ENCODE data around the gene BHLHA15. TPM values are rescaled to one million over a fixed set of nuclear protein-coding genes. Genes with fewer than 3 reads are reported as not detected.

The BHLHA15 gene
- total and polyA plus RNA-seq, 10 donors: 0.11 to 40.7 (median 5.2) TPM; not detected in 1

GRCh38 chr7:98254516-98254915, 43.3 kb downstream of the BHLHA15 start:
- 94 to 100% (median 97%) methylated on average over 4 of the region's 4 CpGs for WGBS, 5 donors
- no peaks in the 10 kb centered on the region for H3K9me3 ChIP-seq
- no peak for TF ChIP-seq POLR2AphosphoS5 (IDR thresholded peaks at IDR 0.05)
- TF ChIP-seq CTCF (IDR thresholded peaks at IDR 0.05 in 8 of 11, conservative IDR thresholded peaks at IDR 0.05 in 3 of 11): no peak
- TF ChIP-seq POLR2A (IDR thresholded peaks at IDR 0.05): no peak
- no peak overlapping the region for H3K4me3 ChIP-seq
- DNase-seq: no peak
- no peaks in the 10 kb centered on the region for H3K27me3 ChIP-seq (replicated peaks in 1 of 7)
- intact Hi-C loops (cut with DNase I; ENCODE audit: low total_unique reads): loop anchor here (10.0 kb wide), 1 partner anchor 60 kb away; no protein-coding TSS in a partner anchor
- H3K36me3 ChIP-seq: peaks cover 0 to 44% (median 10%) of the 10 kb centered on the region in 6 donors
- no peak overlapping the region for H3K27ac ChIP-seq
- peaks cover 25 to 64% (median 41%) of the 10 kb centered on the region in 6 donors for H3K4me1 ChIP-seq

- 72 to 83% (median 79%) methylated on average over 11 of the region's 11 CpGs for WGBS, 5 donors
- H3K27me3 ChIP-seq (replicated peaks in 1 of 7): no peaks in the 10 kb centered on the region
- peaks cover 19 to 58% (median 36%) of the 10 kb centered on the region in 6 donors for H3K4me1 ChIP-seq
- TF ChIP-seq POLR2A (IDR thresholded peaks at IDR 0.05): no peak
- no peak for TF ChIP-seq POLR2AphosphoS5 (IDR thresholded peaks at IDR 0.05)
- no peak for TF ChIP-seq CTCF (IDR thresholded peaks at IDR 0.05 in 8 of 11, conservative IDR thresholded peaks at IDR 0.05 in 3 of 11)
- DNase-seq: no peak
- intact Hi-C loops (cut with DNase I; ENCODE audit: low total_unique reads): loop anchor here (10.0 kb wide), 1 partner anchor 60 kb away; no protein-coding TSS in a partner anchor
- H3K4me3 ChIP-seq: no peak overlapping the region
- no peaks in the 10 kb centered on the region for H3K9me3 ChIP-seq
- peaks cover 0 to 48% (median 10%) of the 10 kb centered on the region in 6 donors for H3K36me3 ChIP-seq
- H3K27ac ChIP-seq: no peak overlapping the region
Observed at GRCh38 chr7:98254951-98255610, 43.8 kb downstream of the BHLHA15 start.

DNA sequence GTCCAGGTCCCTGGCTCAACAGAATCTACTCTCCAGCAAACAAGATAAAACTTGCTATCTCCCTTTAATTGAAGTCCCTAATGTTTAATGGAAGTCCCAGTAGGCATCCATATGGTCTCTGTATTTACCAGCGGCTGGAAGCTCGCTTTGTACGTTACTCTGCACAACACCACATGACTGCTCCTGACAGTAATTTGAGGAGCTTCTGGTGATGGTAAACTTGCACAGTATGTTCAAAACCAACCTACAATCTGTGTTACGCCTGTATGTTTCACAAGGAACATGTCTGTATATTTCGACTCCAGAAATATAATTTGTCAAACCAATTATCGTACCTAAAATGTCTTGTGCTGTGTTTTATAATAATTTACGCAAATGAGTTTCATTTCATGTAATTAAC, 45.2 kb downstream of the BHLHA15 start:
- H3K27ac ChIP-seq: no peak overlapping the region
- WGBS, 5 donors: 95 to 98% (median 97%) methylated on average over 7 of the region's 7 CpGs
- H3K9me3 ChIP-seq: peaks cover 0 to 5% (median 0%) of the 10 kb centered on the region in 8 donors
- no peak overlapping the region for H3K4me3 ChIP-seq
- H3K36me3 ChIP-seq: peaks cover 0 to 61% (median 20%) of the 10 kb centered on the region in 6 donors
- H3K27me3 ChIP-seq (replicated peaks in 1 of 7): no peaks in the 10 kb centered on the region
- intact Hi-C loops (cut with DNase I; ENCODE audit: low total_unique reads): loop anchor here (10.0 kb wide), 1 partner anchor 62 kb away; no protein-coding TSS in a partner anchor
- no peak for DNase-seq
- TF ChIP-seq POLR2AphosphoS5 (IDR thresholded peaks at IDR 0.05): no peak
- TF ChIP-seq CTCF (IDR thresholded peaks at IDR 0.05 in 8 of 11, conservative IDR thresholded peaks at IDR 0.05 in 3 of 11): no peak
- no peak for TF ChIP-seq POLR2A (IDR thresholded peaks at IDR 0.05)
- peaks cover 6 to 45% (median 22%) of the 10 kb centered on the region in 6 donors for H3K4me1 ChIP-seq

DNA sequence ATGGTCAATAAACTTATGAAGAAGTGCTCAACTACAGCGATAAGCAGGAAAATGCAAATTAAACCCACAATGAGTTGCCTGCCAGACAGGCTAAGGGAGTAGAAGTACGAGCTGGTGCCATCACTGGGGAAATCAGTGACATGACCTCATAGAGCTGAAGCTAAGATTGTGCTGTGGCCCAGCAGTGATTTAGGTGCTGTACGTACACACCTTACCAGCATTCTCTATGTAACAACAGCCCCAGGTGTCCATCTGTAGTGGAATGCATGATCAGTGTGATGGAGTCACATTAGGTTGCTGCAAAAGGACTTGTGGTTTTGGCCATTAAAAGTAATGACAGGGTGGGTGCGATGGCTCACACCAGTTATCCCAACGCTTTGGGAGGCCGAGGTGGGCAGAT, 46.5 kb downstream of the BHLHA15 start:
- no peak overlapping the region for H3K27ac ChIP-seq
- DNase-seq: no peak
- no peaks in the 10 kb centered on the region for H3K27me3 ChIP-seq (replicated peaks in 1 of 7)
- 79 to 94% (median 84%) methylated on average over 6 of the region's 6 CpGs for WGBS, 5 donors
- no peak overlapping the region for H3K4me3 ChIP-seq
- H3K36me3 ChIP-seq: peaks cover 0 to 72% (median 25%) of the 10 kb centered on the region in 6 donors
- intact Hi-C loops (cut with DNase I; ENCODE audit: low total_unique reads): loop anchor here (10.0 kb wide), 1 partner anchor 63 kb away; no protein-coding TSS in a partner anchor
- H3K4me1 ChIP-seq: peaks cover under 1 to 36% (median 16%) of the 10 kb centered on the region in 6 donors
- H3K9me3 ChIP-seq: peaks cover 0 to 7% (median 0%) of the 10 kb centered on the region in 8 donors
- TF ChIP-seq POLR2A (IDR thresholded peaks at IDR 0.05) (no peak), POLR2AphosphoS5 (IDR thresholded peaks at IDR 0.05) (no peak), CTCF (IDR thresholded peaks at IDR 0.05 in 8 of 11, conservative IDR thresholded peaks at IDR 0.05 in 3 of 11) (no peak)

Data from spleen (tissue), 11 donors.